HG02973 (cell line): ENCODE data around the gene PERCC1.
A peak's percentile ranks its signal among the peaks of the same experiment; 100 is the strongest.

Experiments
- ATAC-seq: cut with Tn5 transposase; IDR thresholded peaks from one replicate; pipeline ENCODE4 v1.9.1; 2021; ENCODE audit warnings: moderate library complexity; ENCODE audit not compliant: unreplicated experiment

The PERCC1 gene

DNA sequence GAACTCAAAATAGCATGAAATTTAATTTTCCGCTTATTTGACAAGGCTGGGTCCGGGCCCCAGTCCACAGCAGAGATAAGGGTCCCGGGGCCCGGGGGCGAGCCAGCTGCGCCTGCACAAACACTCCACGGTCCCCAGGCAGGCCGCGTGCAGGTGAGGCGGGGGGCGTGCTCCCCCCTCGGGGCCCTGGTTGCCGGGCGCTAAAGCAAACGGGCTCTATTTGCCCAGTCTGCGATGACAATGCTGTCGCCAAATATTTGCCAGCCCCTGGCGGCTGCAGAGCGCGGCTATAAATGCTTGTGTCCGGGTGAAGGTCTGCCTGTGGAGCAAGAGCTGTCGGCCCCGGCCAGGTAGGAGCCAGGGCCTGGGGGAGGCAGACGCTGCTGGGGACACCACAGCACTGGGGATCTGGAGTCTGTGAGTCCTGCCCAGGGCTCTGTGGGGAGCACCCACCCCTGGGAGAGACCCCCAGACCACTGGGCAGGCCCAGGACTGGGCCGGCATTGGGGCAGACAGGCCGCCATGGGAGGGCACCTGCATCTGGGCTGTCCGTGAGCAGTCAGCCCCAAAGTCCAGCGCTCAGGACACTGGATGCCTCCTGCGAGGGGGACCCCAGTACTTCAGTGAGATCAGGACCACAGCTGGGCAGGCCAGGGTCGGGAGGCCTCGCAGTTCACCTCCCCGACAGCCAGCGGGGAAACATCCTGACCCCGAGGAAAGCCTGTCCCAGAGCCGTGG, at the start of gene PERCC1:
Gene PERCC1 (plus strand): TSS at position 320 of the 738 bp plus-strand sequence. CDS start 1,516 bp downstream, outside the sequence.
- no peak for ATAC-seq

DNA sequence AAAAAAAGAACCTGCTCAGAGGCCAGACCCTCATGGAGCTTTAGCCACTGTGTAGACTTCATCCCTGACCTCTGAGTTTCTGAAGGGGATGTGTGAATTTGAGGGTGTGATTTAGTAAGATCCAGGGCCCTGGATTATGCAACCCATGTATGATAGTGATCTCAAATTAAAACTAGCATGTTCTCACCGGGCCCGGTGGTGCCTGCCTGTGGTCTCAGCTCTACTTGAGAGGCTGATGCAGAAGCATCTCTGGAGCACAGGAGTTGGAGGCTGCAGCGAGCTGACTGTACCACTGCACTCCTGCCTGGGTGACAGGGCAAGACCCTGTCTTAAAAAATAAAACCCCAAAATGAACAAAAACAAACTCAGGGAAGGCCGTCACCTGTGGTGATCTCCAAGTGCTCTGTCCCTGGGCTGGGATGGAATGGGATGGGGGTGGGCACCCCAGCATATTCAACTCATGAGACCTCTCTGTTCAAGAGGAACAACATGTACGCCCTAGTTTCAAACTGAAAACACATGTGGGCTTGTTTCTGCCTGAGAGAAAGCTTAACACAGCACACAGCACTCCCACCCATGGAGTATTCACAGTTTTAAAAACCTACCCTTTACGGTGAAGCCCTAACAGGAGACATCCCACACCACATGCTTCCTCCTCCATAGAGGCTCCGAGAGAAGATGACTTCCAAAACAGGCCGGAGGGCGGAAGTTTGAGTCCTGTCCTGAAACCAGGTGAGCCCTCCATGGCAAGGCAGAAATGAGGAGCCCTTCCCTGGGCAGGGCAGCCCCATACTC, 49.1 kb upstream of the PERCC1 start:
- no peak for ATAC-seq

DNA sequence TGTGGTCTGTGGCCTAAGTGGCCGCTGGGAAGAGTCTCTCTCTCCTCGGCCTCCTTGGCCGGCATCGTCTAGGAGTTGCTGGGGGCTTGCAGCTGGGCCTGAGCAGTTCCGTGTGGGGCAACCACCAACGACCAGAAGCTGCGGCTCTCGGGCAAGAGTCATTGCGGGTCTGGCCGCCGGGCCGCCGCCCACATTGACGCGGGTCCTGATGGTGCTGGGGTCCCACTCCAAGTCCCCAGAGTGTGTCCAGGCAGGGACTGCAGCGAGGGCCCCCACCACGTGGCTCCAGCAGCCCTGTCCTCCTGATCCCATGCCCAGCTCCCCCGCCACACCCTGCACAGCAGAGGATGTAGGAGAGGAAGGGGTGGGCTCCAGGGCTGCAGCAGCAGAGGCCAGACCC, 47.3 kb upstream of the PERCC1 start:
- no peak for ATAC-seq

DNA sequence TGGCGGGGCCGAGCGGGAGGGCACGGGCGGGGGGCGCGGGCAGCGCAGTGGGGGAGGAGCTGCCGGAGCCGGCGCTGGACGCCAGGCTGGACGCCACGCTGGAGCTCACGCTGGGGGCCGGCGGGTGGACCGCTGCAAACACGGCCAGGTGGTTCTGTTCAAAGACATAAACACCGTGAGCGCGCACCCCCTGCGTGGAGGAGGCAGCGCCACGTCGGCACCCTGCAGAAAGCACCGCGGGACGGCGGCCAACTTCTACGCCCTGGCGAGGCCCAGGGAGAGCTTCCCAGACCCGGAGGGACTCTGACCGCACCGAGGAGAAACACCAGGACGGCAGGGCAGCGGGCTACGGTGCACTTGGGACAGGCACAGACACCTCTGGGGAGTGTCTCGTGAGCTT, 45.6 kb upstream of the PERCC1 start:
- ATAC-seq, result no peak

DNA sequence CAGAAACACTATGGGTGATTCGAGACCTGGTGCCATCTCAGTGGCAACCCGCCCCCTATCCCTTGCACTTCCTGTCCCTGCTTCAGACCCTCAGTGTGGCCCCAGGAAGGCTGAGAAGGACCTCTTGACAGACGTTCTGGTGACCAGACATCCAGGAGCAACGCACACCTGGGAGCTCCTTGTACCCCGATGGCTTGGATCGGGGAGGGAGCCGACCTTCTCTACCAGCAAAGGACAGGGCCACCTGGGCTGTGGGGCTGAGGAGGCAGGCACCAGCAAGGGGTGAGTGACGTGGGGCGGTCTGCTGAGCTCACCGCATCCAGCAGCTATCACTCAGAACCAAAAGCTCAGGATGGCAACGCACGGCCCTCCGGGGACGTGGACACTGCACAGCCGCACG, 43.5 kb upstream of the PERCC1 start:
- ATAC-seq, result no peak

DNA sequence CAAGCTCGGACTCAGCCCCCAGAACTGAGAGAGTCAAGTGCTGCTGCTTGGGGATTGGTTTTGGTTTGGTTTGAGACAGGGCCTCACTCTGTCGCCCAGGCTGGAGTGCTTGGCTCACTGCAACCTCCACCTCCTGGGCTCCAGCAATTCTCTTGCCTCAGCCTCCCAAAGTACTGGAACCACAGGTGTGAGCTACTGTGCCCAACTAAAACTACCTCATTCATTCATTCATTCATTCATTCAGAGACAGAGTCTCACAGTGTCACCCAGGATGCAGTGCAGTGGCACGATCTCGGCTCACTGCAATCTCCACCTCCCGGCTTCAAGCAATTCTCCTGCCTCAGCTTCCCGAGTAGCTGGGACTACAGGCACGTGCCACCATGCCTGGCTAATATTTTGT, 41.1 kb upstream of the PERCC1 start:
- no peak for ATAC-seq

DNA sequence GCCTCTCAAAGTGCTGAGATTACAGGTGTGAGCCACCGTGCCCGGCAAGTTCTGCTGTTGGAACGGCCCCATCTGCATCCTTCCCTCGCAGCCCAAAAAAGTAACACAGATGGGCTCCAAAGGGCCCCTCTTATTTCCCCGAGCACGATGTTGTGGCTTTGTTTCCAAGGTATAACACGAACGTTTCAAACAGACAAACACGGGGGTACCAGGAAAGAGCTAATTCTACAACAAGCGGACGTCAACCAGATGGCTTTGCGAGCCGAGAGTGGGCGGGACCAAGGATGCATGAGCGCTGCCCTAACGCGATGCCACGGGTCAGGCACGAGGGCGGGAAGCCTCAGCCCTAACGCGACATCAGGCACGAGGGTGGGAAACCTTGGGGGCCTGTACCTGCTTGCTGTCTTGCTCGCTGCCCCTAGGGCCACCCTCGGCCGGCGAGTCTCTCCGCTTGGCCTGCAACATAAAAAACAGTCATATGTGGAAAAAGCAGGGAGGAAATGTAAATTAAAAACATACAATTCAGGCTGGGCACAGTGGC, 40.6 kb upstream of the PERCC1 start:
- ATAC-seq, result no peak

DNA sequence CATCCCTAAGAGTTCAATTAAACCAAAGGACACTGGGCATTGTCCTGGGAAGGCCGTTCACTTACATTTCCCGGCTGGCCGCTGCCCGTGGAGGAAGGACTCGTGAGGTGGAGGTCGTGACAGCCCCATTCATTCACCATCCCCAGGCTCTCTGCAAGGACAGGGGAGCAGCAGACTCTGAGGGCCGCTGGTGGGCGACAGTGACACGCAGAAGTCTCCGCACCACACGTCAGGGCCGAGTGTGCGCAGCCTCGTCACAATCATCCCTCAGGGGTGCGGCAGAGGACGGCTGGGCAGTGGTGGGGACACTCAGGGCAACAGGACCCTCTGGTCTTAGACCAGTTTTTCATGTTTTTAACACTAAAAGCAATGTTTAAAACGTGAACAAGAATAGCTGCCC, 38.1 kb upstream of the PERCC1 start:
- no peak for ATAC-seq

DNA sequence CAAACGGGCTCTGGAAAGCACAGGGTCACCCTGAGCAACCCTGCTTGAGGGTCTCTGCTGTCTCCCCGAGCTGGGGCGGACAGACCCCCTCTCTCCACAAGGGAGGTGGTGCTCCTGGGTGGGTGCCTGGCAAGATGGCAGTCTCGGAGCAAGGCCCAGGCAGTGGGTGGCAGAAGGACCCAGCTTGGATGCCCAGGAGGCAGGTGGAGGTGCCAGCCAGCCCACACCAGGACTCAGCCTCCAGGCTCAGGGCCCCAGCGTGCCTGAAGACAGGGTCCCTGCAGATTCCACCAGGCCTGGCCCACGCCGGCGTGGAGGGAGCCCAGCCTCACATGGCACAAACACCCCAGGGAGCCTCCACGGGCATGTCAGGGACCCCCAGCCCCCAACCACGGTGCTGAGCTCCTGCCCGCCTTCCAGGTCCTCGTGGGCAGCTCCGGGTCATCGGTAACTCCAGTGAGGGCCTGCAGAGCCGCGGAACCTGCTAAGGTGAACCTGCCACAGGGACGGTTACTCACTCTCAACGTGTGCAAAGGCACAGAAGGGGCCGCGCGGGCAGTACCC, 37.2 kb upstream of the PERCC1 start:
- no peak for ATAC-seq

DNA sequence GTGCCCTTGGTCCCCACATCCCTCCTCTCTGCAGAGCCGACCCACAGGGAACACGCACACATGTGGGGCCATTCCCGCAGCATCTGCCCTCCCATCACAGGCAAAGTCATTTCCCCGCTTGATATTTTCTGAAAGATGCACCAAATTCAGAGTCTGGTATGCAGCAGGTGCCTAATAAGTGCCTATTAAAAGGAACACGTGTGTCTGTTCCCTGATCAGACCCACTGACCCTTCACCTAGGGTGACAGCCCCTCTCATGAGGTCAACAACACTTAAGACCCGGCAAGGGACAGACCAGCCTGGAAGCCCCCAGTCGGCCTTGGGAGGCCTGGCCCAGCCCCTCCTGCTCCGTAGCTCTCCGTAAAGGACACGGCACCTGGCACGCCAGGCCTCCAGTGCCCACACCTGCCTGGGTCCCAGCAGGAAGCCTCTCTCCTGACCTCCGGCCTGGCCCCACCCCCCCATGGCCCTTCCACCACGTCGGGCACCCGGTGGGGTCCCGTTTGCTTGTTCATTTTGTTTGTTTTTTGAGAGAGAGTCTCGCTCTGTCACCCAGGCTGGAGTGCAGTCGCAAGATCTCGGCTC, 36.4 kb upstream of the PERCC1 start:
- no peak for ATAC-seq

DNA sequence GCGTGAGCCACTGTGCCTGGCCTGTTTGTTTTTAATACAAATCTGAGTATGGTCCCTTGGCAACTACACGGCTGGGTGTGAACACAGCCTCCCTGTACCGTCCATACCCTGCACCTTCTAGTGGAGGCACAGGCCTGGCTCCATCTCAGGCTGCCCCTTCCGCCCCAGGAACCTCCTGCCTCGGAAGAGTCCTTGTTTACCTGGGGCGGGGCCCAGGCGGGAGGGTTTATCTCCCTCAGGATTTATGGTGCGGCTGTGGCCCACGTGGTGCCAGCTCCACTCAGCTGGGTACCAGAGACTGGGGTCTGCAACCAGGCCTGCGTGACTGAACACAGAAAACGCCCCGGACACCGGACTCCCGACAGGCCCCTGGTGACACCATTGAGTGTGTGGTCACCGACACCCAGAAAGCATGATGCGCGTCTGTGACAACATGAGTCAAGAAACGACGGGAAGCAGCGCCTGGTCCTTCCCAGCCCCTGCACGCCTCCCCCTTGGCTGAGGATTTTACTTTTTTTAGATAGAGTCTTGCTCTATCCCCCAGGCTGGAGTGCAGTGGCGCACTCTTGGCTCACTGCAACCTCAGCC, 35.3 kb upstream of the PERCC1 start:
- no peak for ATAC-seq

DNA sequence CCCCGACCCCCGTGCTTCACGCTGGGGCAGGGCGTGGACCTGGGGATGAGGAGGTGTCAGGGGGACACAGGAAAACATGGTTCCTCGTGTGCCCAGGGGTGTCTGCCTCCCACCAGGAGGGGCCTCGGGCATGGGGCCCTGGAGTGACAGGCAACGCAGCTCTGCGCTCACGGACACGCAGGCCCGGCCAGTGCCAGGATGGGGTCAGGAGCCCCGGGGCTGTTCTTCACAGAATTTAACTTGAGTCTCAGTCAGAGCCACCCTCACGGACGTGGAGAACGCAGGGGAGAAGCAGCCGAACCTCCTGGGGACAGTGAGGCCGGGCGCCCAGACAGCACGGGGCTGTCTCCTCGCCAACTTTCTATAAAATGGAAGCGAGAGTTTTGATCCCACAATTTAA, 33.1 kb upstream of the PERCC1 start:
- no peak for ATAC-seq

DNA sequence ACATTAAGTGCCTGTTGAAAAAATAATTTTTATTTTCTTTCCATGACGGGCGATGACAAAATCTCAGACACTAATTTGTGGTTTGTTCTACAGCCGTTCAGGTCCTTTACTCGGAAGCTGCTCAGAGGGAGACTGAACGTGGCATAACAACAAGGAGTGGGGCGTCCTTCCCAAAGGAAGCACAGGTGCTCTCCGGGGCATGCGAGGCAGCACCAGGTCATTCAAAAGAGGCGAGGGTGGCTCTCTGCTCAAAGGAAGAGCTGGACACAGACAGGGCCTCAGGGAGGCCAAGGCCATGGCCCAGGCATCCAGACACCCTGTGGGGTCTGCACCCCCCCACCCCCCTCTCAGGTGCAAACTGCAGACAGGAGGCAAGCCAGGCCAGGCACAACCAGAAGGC, 32.5 kb upstream of the PERCC1 start:
- ATAC-seq, result no peak

DNA sequence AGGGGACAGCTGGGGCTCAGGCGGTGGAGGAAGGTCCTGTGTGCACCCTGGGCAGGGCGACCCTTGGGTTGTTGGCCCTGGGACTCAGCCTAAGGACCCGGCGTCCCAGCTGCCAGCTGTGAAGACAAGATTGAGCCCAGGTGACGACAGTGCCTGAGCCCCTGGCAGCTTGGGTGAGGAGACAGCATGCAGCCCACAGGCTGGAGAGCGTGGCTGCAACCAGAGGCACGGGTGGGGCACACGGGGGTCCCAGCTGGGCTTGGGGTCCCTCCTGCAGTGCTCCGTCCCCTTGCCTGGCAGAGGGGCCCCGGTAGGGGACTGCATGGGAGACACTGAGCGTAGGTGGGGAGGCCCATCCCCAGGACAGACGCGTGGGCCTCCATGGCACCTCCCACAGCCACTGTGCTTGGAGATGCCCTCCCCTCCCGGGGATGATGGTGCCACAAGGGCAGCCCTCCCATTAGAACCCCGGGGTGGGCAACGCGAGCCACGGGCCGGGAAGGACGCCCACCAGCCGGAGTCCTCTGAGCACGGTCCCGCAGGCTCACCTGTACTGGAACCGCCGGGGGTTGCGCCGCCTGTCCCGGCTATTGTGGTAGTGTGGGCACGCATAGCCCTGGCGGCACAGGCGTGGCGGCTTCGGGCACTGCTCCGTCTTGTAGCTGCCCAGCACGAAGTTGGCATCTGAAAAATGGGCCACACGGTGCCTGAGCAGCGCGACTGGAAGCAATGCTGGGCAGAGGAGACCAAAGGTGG, 31.9 kb upstream of the PERCC1 start:
- ATAC-seq, result no peak

DNA sequence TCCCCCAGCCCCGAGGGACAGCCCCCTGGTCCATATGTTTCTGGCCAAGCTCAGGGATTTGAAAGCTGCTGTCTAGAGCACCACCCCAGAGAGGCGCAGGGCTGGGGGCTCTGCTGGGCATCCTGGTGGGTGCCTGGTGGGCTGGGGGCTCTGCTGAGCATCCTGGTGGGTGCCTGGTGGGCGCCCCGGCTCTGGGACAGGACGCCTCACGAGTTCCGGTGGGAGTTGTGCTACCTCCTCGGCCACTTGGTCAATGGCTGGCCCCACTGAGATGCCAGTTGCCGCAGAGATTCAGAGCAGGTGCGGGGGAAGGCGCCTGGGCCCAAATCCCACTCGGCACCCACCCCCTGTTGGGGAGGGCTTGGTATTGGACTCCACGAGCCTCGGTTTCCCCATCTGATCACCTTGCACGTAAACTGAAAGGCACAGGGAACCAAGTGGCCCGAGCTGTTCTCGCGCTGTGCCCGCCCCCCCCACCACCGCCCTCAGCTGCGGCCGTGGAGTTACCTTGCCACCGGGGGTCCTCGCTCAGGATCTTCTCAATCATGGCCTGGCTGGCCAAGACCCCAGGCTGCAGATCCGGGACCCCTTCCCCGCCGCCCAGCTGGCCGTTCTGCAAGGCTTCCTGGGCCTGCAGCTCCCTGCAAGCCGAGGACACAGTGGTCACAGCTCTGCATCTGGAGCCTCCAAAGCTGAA, 29.7 kb upstream of the PERCC1 start:
- ATAC-seq, result no peak

DNA sequence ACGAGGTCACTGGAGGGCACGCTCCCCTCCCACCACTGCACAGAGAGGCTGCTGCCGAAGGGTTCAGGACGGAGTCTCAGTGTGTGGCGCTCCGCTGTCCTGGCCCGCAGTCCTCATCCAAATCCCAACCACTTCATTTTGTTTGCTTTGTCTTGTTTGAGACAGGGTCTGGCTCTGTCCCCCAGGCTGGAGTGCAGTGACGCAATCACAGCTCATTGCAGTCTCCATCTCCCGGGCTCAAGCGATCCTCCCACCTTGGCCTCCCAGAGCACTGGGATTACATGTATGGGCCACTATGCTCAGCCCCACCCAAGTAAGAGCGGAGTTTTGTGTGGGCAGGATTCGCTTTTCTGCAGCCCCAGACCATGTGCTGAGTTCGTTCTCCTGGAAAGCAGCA, 29.1 kb upstream of the PERCC1 start:
- ATAC-seq, result no peak

DNA sequence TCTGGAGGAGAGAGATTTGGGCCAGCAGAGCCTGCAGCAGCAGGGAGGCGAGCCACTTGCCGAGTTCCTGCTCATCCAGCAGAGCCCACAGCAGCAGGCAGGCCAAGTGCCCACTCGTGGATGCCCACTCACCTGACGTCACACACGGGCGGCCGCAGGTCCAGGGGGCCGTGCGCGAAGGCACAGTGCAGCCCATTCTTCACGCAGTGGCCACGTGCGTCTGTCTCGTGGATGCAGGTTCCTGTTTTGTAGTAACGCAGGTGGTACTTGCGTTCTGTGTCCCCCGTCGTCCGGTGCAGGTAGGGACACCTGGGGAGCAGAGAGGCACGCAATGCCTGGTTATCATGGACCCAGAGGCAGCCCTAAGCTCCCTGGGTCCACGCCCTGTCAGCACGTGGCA, 27.8 kb upstream of the PERCC1 start:
- no peak for ATAC-seq

DNA sequence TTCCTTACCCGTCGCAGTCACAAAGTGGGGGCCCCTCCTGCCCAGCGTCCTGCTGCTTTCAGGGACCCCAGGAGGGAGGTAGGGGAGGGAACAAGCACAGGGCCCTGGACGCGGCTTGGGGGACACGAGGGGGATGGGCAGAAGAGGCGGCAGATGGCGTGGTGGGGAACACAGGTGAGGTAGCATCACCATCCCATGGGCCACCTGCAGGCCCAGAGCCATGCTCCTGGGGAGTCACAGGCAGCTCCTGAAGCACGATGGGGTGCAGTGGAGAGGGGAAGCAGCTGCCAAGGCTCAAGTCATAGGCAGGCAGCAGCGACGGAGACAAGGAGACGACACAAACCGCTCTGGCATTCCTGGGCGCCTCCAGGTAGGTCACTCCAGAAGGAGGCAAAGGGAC, 27.1 kb upstream of the PERCC1 start:
- ATAC-seq, result no peak

DNA sequence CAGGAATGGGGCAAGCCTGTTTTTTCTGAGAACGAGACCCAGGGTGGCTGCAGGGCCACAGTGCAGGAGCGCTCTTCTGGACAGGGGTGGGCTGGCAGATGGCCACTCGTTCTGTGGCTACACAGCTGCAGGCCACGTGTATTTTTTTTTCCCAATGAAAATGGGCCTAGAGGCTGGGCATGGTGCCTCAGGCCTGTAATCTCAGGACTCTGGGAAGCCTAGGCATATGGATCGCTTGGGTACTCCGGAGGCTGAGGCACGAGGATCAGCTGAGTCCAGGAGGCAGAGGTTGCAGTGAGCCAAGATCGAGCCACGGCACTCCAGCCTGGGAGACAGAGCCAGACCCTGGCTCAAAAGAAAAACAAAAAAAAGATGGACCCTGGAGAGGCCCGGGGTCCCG, 23.1 kb upstream of the PERCC1 start:
- ATAC-seq, result peak; percentile 18
